CD14-positive monocyte (primary cell): Measurements from ENCODE around the gene IL4R. TPM values are rescaled to one million over a fixed set of nuclear protein-coding genes. Genes with fewer than 3 reads are reported as not detected.
A peak's percentile ranks its signal among the peaks of the same experiment; 100 is the strongest.

Experiments
- DNase-seq, 3 donors: peaks; one replicate each; pipeline ENCODE4 v3.0.0-alpha.2; 2011 to 2022
- H2AFZ ChIP-seq: 2 replicates; pipeline ENCODE4 v1.6.0; 2012; ENCODE audit warnings: mild to moderate bottlenecking, low read depth, low read length, inconsistent platforms; ENCODE audit not compliant: insufficient read depth, poor library complexity, severe bottlenecking
- H3K27ac ChIP-seq, 2 donors: 1 replicate in 1 of 2; 2 replicates in 1 of 2; pipeline ENCODE4 v1.5.1; 2012 to 2013; ENCODE audit warnings: low read length in 2 of 2, control low read depth in 1 of 2, inconsistent platforms in 1 of 2, low read depth in 1 of 2, mild to moderate bottlenecking in 1 of 2
- H3K27me3 ChIP-seq, 2 donors: one replicate each; pipeline versions ENCODE4 v1.6.0 to v1.6.1; 2011 to 2013; ENCODE audit warnings: low read length in 2 of 2; ENCODE audit not compliant: control insufficient read depth in 2 of 2, insufficient read depth in 2 of 2
- H3K36me3 ChIP-seq, 2 donors: replicated peaks in 1 of 2; 1 replicate in 1 of 2; 2 replicates in 1 of 2; pipeline versions ENCODE4 v1.5.1 to v1.6.1; 2012 to 2013; ENCODE audit warnings: low read length in 2 of 2, control low read depth in 1 of 2, inconsistent platforms in 1 of 2, mild to moderate bottlenecking in 1 of 2; ENCODE audit not compliant: insufficient read depth in 2 of 2, control insufficient read depth in 1 of 2
- H3K4me1 ChIP-seq, 2 donors: 1 replicate in 1 of 2; 2 replicates in 1 of 2; pipeline versions ENCODE4 v1.5.1 to v1.6.1; 2012 to 2013; ENCODE audit warnings: low read length in 2 of 2, control low read depth in 1 of 2, inconsistent platforms in 1 of 2, mild to moderate bottlenecking in 1 of 2, moderate library complexity in 1 of 2; ENCODE audit not compliant: insufficient read depth in 2 of 2, control insufficient read depth in 1 of 2
- H3K4me2 ChIP-seq: replicated peaks from 2 replicates; pipeline ENCODE3; 2012; ENCODE audit warnings: low read length, moderate library complexity, mild to moderate bottlenecking; ENCODE audit not compliant: poor library complexity, severe bottlenecking; ENCODE audit errors: extremely low read depth
- H3K4me3 ChIP-seq, 3 experiments: fragments of 200-600 bp in 1 of 3; sonication (generic) in 1 of 3; replicated peaks in 1 of 3; 1 replicate in 2 of 3; 2 replicates in 1 of 3; pipeline ENCODE4 v1.5.1; 2011 to 2013; ENCODE audit warnings: low read length in 3 of 3, mild to moderate bottlenecking in 3 of 3, control low read depth in 2 of 3, low read depth in 2 of 3, inconsistent platforms in 1 of 3, moderate library complexity in 1 of 3
- H3K79me2 ChIP-seq: 2 replicates; pipeline ENCODE4 v1.6.0; 2012; ENCODE audit warnings: mild to moderate bottlenecking, control low read depth, inconsistent platforms, low read length, moderate library complexity; ENCODE audit not compliant: insufficient read depth
- H3K9ac ChIP-seq: 2 replicates; pipeline ENCODE4 v1.6.0; 2017; ENCODE audit warnings: low read length, mild to moderate bottlenecking; ENCODE audit not compliant: insufficient read depth, poor library complexity, severe bottlenecking
- H3K9me3 ChIP-seq, 2 donors: replicated peaks in 1 of 2; 1 replicate in 1 of 2; 2 replicates in 1 of 2; pipeline versions ENCODE4 v1.5.1 to v1.6.1; 2012 to 2013; ENCODE audit warnings: low read length in 2 of 2, control low read depth in 1 of 2; ENCODE audit not compliant: control insufficient read depth in 1 of 2, insufficient read depth in 1 of 2
- H4K20me1 ChIP-seq: 2 replicates; pipeline ENCODE4 v1.6.0; 2012; ENCODE audit warnings: mild to moderate bottlenecking, low read length, control low read depth, moderate library complexity; ENCODE audit not compliant: insufficient read depth
- H3K27ac Mint-ChIP-seq, 7 donors: one replicate each; pipeline ENCODE4 v1.8.0; 2020; ENCODE audit warnings: mild to moderate bottlenecking in 7 of 7, mixed read lengths in 7 of 7, moderate library complexity in 6 of 7, inconsistent platforms in 2 of 7
- H3K27me3 Mint-ChIP-seq, 3 donors: one replicate each; pipeline ENCODE4 v1.8.0; 2021 to 2022; ENCODE audit warnings: low read depth in 3 of 3, mild to moderate bottlenecking in 3 of 3, mixed read lengths in 3 of 3, moderate library complexity in 3 of 3, inconsistent platforms in 1 of 3
- H3K36me3 Mint-ChIP-seq, 2 donors: one replicate each; pipeline ENCODE4 v1.8.0; 2020; ENCODE audit warnings: mixed read lengths in 2 of 2, inconsistent platforms in 1 of 2, mild to moderate bottlenecking in 1 of 2
- H3K4me1 Mint-ChIP-seq: one replicate; pipeline ENCODE4 v1.8.0; 2020; ENCODE audit warnings: mild to moderate bottlenecking, mixed read lengths
- H3K4me3 Mint-ChIP-seq, 2 donors: one replicate each; pipeline ENCODE4 v1.8.0; 2020; ENCODE audit warnings: mild to moderate bottlenecking in 2 of 2, mixed read lengths in 2 of 2, moderate library complexity in 1 of 2
- H3K9me3 Mint-ChIP-seq, 7 donors: one replicate each; pipeline ENCODE4 v1.8.0; 2020 to 2022; ENCODE audit warnings: mixed read lengths in 7 of 7, mild to moderate bottlenecking in 6 of 7, moderate library complexity in 6 of 7, inconsistent platforms in 2 of 7
- WGBS: methylation state at CpG from one replicate; pipeline ENCODE4 v1.1.5; 2013; ENCODE audit warnings: missing lambda C conversion rate; ENCODE audit not compliant: insufficient coverage; 5-methylcytosine and 5-hydroxymethylcytosine counted together
- intact Hi-C, 2 donors: fragments of 100-400 bp; cut with micrococcal nuclease; formaldehyde crosslinking; loops; one replicate each; pipeline versions ENCODE4 v1.15.0 to v1.15.1; 2023
- polyA plus RNA-seq, 3 donors: library from polyadenylated mRNA; depleted of rRNA in 1 of 3; unstranded in 2 of 3; stranded (reverse) in 1 of 3; fragments of 300-500 nt in 2 of 3; fragments of >200 nt in 1 of 3; fragmentation: Illumina TruSeq in 2 of 3; gene quantifications; 1 replicate in 2 of 3; 2 replicates in 1 of 3; pipeline ENCODE4 v1.2.3, GENCODE V29; 2012 to 2021
- TF ChIP-seq, protein P1 (sequence below): fragments of 200-600 bp; IDR thresholded peaks from one replicate; pipeline ENCODE4 v1.8.0; 2022; ENCODE audit warnings: antibody characterized with exemption, mild to moderate bottlenecking

The IL4R gene
- polyA plus RNA-seq, 3 donors: 25.1 to 80.4 (median 35.6) TPM

GRCh38 chr16:27407133-27407532, 93.4 kb downstream of the IL4R start:
- Histone ChIP-seq H3K4me2 (no peak overlapping the region), H3K79me2 (no peaks in the 10 kb centered on the region), H3K4me1 (peaks cover 35 to 56% of the 10 kb centered on the region in 2 donors), H3K36me3 (no peaks in the 10 kb centered on the region), H3K4me3 (no peak overlapping the region), H3K27ac (no peak overlapping the region), H4K20me1 (no peaks in the 10 kb centered on the region), H2AFZ (no peak overlapping the region), H3K9me3 (no peaks in the 10 kb centered on the region), H3K27me3 (no peaks in the 10 kb centered on the region), H3K9ac (no peak overlapping the region)
- 86% methylated on average over 1 of the region's 2 CpGs for WGBS
- H3K4me3 Mint-ChIP-seq: no peak overlapping the region
- H3K27ac Mint-ChIP-seq: peak overlapping the region in 1 of 7 donors; percentile 32
- intact Hi-C loops: loop anchor here in 1 of 2 donors (10.0 kb wide), 1 partner anchor 82 kb away; no protein-coding TSS in a partner anchor
- peaks cover 53% of the 10 kb centered on the region for H3K4me1 Mint-ChIP-seq
- DNase-seq: no peak
- TF ChIP-seq, protein P1, sequence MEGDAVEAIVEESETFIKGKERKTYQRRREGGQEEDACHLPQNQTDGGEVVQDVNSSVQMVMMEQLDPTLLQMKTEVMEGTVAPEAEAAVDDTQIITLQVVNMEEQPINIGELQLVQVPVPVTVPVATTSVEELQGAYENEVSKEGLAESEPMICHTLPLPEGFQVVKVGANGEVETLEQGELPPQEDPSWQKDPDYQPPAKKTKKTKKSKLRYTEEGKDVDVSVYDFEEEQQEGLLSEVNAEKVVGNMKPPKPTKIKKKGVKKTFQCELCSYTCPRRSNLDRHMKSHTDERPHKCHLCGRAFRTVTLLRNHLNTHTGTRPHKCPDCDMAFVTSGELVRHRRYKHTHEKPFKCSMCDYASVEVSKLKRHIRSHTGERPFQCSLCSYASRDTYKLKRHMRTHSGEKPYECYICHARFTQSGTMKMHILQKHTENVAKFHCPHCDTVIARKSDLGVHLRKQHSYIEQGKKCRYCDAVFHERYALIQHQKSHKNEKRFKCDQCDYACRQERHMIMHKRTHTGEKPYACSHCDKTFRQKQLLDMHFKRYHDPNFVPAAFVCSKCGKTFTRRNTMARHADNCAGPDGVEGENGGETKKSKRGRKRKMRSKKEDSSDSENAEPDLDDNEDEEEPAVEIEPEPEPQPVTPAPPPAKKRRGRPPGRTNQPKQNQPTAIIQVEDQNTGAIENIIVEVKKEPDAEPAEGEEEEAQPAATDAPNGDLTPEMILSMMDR: no peak
- peaks cover 4 to 14% (median 13%) of the 10 kb centered on the region in 3 donors for H3K27me3 Mint-ChIP-seq
- peaks cover 2 to 11% of the 10 kb centered on the region in 2 donors for H3K36me3 Mint-ChIP-seq
- H3K9me3 Mint-ChIP-seq: peaks cover 0 to 6% (median 0%) of the 10 kb centered on the region in 7 donors

- Histone ChIP-seq H3K27me3 (no peaks in the 10 kb centered on the region), H3K4me1 (peaks cover 28 to 55% of the 10 kb centered on the region in 2 donors), H4K20me1 (no peaks in the 10 kb centered on the region), H3K27ac (peak overlapping the region in 1 of 2 donors; percentile 9), H3K4me2 (peak overlapping the region; percentile 8), H2AFZ (no peak overlapping the region), H3K36me3 (no peaks in the 10 kb centered on the region), H3K4me3 (no peak overlapping the region), H3K9me3 (no peaks in the 10 kb centered on the region), H3K79me2 (no peaks in the 10 kb centered on the region), H3K9ac (no peak overlapping the region)
- Mint-ChIP-seq H3K27ac (peak overlapping the region in 6 of 7 donors; percentile 9 to 77 (median 55)), H3K4me3 (peak overlapping the region in 1 of 2 donors; percentile 8), H3K9me3 (peaks cover 0 to 11% (median 0%) of the 10 kb centered on the region in 7 donors), H3K4me1 (peaks cover 48% of the 10 kb centered on the region), H3K36me3 (peaks cover 2 to 5% of the 10 kb centered on the region in 2 donors), H3K27me3 (peaks cover 0 to 10% (median 3%) of the 10 kb centered on the region in 3 donors)
- peak in 2 of 3 donors; percentile 4 to 57 for DNase-seq
- WGBS: 100% methylated on average over 3 of the region's 3 CpGs
- intact Hi-C loops: loop anchor here in 1 of 2 donors (10.0 kb wide), 1 partner anchor 83 kb away; no protein-coding TSS in a partner anchor
- TF ChIP-seq, protein P1: no peak
Measured at GRCh38 chr16:27408012-27408601, 94.3 kb downstream of the IL4R start.
